H1 (cell line): ENCODE results near the gene MIPEP. TPM values are rescaled to one million over a fixed set of nuclear protein-coding genes. Genes with fewer than 3 reads are reported as not detected.

ENCODE experiments used
- CTCF ChIA-PET: fragments of 300-600 bp; sonication (Branson Sonifier 250); formaldehyde crosslinking; loops from one replicate; lab custom pipeline; 2021; ENCODE audit not compliant: partially characterized antibody; lab: Charles Lee
- POLR2A ChIA-PET: fragments of 300-600 bp; sonication (Branson Sonifier 250); formaldehyde crosslinking; loops from one replicate; lab custom pipeline; 2021; ENCODE audit warnings: inconsistent platforms; ENCODE audit not compliant: partially characterized antibody; lab: Charles Lee
- DNase-seq, 2 experiments: peaks; one replicate each; pipeline versions ENCODE4 v3.0.0 to v3.0.0-alpha.2; 2010 to 2022; ENCODE audit warnings: low spot score in 2 of 2, low read depth in 1 of 2, mixed read lengths in 1 of 2
- FAIRE-seq: peaks from 2 replicates; lab custom pipeline; 2011; peaks lifted over from hg19 to GRCh38; lab: Jason Lieb, UNC
- H2AFZ ChIP-seq: 2 replicates; pipeline ENCODE4 v1.8.1; 2012; ENCODE audit warnings: low read length, inconsistent platforms
- H2AK5ac ChIP-seq: 2 replicates; pipeline ENCODE4 v1.6.1; 2013; ENCODE audit warnings: low read depth, low read length
- H2BK120ac ChIP-seq: replicated peaks from 2 replicates; pipeline ENCODE3; 2013; ENCODE audit warnings: low read depth, low read length, inconsistent platforms
- H2BK12ac ChIP-seq: 2 replicates; pipeline ENCODE4 v1.6.1; 2013; ENCODE audit warnings: low read depth, low read length
- H2BK15ac ChIP-seq: 2 replicates; pipeline ENCODE4 v1.6.1; 2013; ENCODE audit warnings: low read length
- H2BK20ac ChIP-seq: 2 replicates; pipeline ENCODE4 v1.6.1; 2013; ENCODE audit warnings: low read length
- H2BK5ac ChIP-seq: 2 replicates; pipeline ENCODE4 v1.6.1; 2013; ENCODE audit warnings: low read depth, low read length
- H3K14ac ChIP-seq: 2 replicates; pipeline ENCODE4 v1.6.1; 2013; ENCODE audit warnings: inconsistent platforms; ENCODE audit not compliant: insufficient read length
- H3K18ac ChIP-seq: 2 replicates; pipeline ENCODE4 v1.6.1; 2013; ENCODE audit warnings: low read length; ENCODE audit errors: extremely low read depth
- H3K23ac ChIP-seq: 2 replicates; pipeline ENCODE4 v1.6.1; 2013; ENCODE audit warnings: inconsistent platforms; ENCODE audit not compliant: insufficient read length
- H3K23me2 ChIP-seq: 2 replicates; pipeline ENCODE4 v1.6.1; 2013; ENCODE audit warnings: low read depth, low read length
- H3K27ac ChIP-seq: 2 replicates; pipeline ENCODE4 v1.6.1; 2011; ENCODE audit warnings: low read depth, low read length, inconsistent platforms
- H3K27me3 ChIP-seq, 4 experiments: replicated peaks in 1 of 4; 1 replicate in 1 of 4; 2 replicates in 3 of 4; pipeline versions ENCODE4 v1.6.1 to v1.8.1; 2011 to 2013; ENCODE audit warnings: low read length in 3 of 4, mild to moderate bottlenecking in 3 of 4, inconsistent platforms in 2 of 4, mixed read lengths in 2 of 4, moderate library complexity in 1 of 4; ENCODE audit not compliant: control insufficient read depth in 3 of 4, insufficient read depth in 3 of 4; ENCODE audit errors: extremely low read depth in 1 of 4
- H3K36me3 ChIP-seq, 4 experiments: 2 replicates each; pipeline versions ENCODE4 v1.6.1 to v1.8.1; 2011 to 2013; ENCODE audit warnings: mild to moderate bottlenecking in 4 of 4, low read length in 3 of 4, moderate library complexity in 2 of 4, control low read depth in 1 of 4, inconsistent platforms in 1 of 4; ENCODE audit not compliant: insufficient read depth in 4 of 4, control insufficient read depth in 2 of 4
- H3K4ac ChIP-seq: replicated peaks from 2 replicates; pipeline ENCODE3; 2013; ENCODE audit warnings: low read length, low read depth, mixed read lengths, inconsistent platforms; ENCODE audit not compliant: insufficient read length
- H3K4me1 ChIP-seq, 4 experiments: replicated peaks in 1 of 4; 1 replicate in 1 of 4; 2 replicates in 3 of 4; pipeline versions ENCODE4 v1.6.1 to v1.8.1; 2011 to 2013; ENCODE audit warnings: low read length in 3 of 4, inconsistent platforms in 2 of 4, mixed read lengths in 1 of 4; ENCODE audit not compliant: insufficient read depth in 4 of 4, control insufficient read depth in 3 of 4
- H3K4me2 ChIP-seq, 2 experiments: 2 replicates each; pipeline versions ENCODE4 v1.6.1 to v1.8.1; 2011 to 2013; ENCODE audit warnings: low read depth in 2 of 2, low read length in 2 of 2, control low read depth in 1 of 2, inconsistent platforms in 1 of 2, mild to moderate bottlenecking in 1 of 2; ENCODE audit not compliant: insufficient read depth in 1 of 2
- H3K4me3 ChIP-seq, 4 experiments: fragments of 200-600, 300-600 bp in 1 of 4; sonication (generic), shearing (Covaris generic), sonication (Bioruptor Twin) in 1 of 4; 2 replicates each; pipeline versions ENCODE4 v1.5.1 to v1.8.1; 2011 to 2016; ENCODE audit warnings: low read length in 4 of 4, low read depth in 3 of 4, control low read depth in 2 of 4, inconsistent platforms in 2 of 4, mild to moderate bottlenecking in 2 of 4, mixed read lengths in 1 of 4, moderate library complexity in 1 of 4; ENCODE audit not compliant: insufficient read depth in 2 of 4; ENCODE audit errors: extremely low read depth in 1 of 4
- H3K56ac ChIP-seq: replicated peaks from 2 replicates; pipeline ENCODE3; 2013; ENCODE audit warnings: low read depth, mild to moderate bottlenecking, mixed read lengths, low read length, inconsistent platforms; ENCODE audit not compliant: insufficient read length
- H3K79me1 ChIP-seq: 2 replicates; pipeline ENCODE4 v1.6.1; 2013; ENCODE audit warnings: low read depth, low read length, control low read depth
- H3K79me2 ChIP-seq, 2 experiments: 2 replicates each; pipeline versions ENCODE4 v1.6.1 to v1.8.1; 2012 to 2013; ENCODE audit warnings: low read length in 2 of 2, mild to moderate bottlenecking in 2 of 2, inconsistent platforms in 1 of 2; ENCODE audit not compliant: insufficient read depth in 2 of 2, control insufficient read depth in 1 of 2
- H3K9ac ChIP-seq, 4 experiments: replicated peaks in 1 of 4; 1 replicate in 1 of 4; 2 replicates in 3 of 4; pipeline versions ENCODE4 v1.6.1 to v1.8.1; 2011 to 2013; ENCODE audit warnings: low read depth in 3 of 4, low read length in 3 of 4, control low read depth in 2 of 4, mild to moderate bottlenecking in 2 of 4, moderate library complexity in 2 of 4, inconsistent platforms in 1 of 4; ENCODE audit errors: extremely low read depth in 1 of 4
- H3K9me3 ChIP-seq, 2 experiments: 2 replicates each; pipeline versions ENCODE4 v1.6.1 to v1.8.1; 2012 to 2013; ENCODE audit warnings: mild to moderate bottlenecking in 2 of 2, moderate library complexity in 2 of 2, control low read depth in 1 of 2, inconsistent platforms in 1 of 2, low read depth in 1 of 2, low read length in 1 of 2, mixed read lengths in 1 of 2; ENCODE audit not compliant: insufficient read depth in 2 of 2
- H4K20me1 ChIP-seq, 2 experiments: replicated peaks in 1 of 2; 2 replicates each; pipeline versions ENCODE3 to v1.8.1; 2011 to 2013; ENCODE audit warnings: inconsistent platforms in 2 of 2, low read length in 2 of 2, mild to moderate bottlenecking in 1 of 2; ENCODE audit not compliant: insufficient read depth in 2 of 2, control insufficient read depth in 1 of 2
- H4K5ac ChIP-seq: 2 replicates; pipeline ENCODE4 v1.6.1; 2013; ENCODE audit warnings: low read length, low read depth, mixed read lengths, inconsistent platforms; ENCODE audit not compliant: insufficient read length
- H4K8ac ChIP-seq: 2 replicates; pipeline ENCODE4 v1.8.0; 2013; ENCODE audit warnings: mild to moderate bottlenecking, moderate library complexity, low read length, inconsistent platforms; ENCODE audit not compliant: insufficient read depth; ENCODE audit errors: extremely low read depth
- H4K91ac ChIP-seq: replicated peaks from 2 replicates; pipeline ENCODE3; 2013; ENCODE audit warnings: low read length, mixed read lengths, inconsistent platforms; ENCODE audit not compliant: insufficient read length
- ASH2L ChIP-seq: fragments of 200-600, 300-600 bp; sonication (generic); IDR thresholded peaks from one replicate; pipeline ENCODE4 v1.7.1; 2017; ENCODE audit warnings: low read length
- BRCA1 ChIP-seq: IDR thresholded peaks from 2 replicates; pipeline ENCODE4 v1.6.1; 2012; ENCODE audit warnings: low read depth, low read length, improper control_type of control experiment
- CTCF ChIP-seq, 3 experiments: IDR thresholded peaks; 1 replicate in 2 of 3; 2 replicates in 1 of 3; pipeline versions ENCODE4 v1.5.1 to v1.6.1; 2011; ENCODE audit warnings: low read length in 3 of 3, mild to moderate bottlenecking in 3 of 3, inconsistent platforms in 2 of 3, low read depth in 1 of 3, moderate library complexity in 1 of 3; ENCODE audit not compliant: insufficient read depth in 1 of 3; ENCODE audit errors: control extremely low read depth in 1 of 3
- KDM1A ChIP-seq: fragments of 200-600, 300-600 bp; sonication (generic); IDR thresholded peaks from 2 replicates; pipeline ENCODE4 v1.7.1; 2016; ENCODE audit warnings: mild to moderate bottlenecking, low read length, borderline replicate concordance
- RAD21 ChIP-seq, 2 experiments: IDR thresholded peaks in 1 of 2; conservative IDR thresholded peaks in 1 of 2; 2 replicates each; pipeline ENCODE4 v1.6.1; 2011; ENCODE audit warnings: low read depth in 2 of 2, low read length in 2 of 2, improper control_type of control experiment in 1 of 2, inconsistent platforms in 1 of 2, mild to moderate bottlenecking in 1 of 2, moderate library complexity in 1 of 2
- RXRA ChIP-seq: IDR thresholded peaks from 2 replicates; pipeline ENCODE4 v1.6.1; 2011; ENCODE audit warnings: low read depth, mild to moderate bottlenecking, low read length, moderate library complexity; ENCODE audit not compliant: insufficient read depth
- SP4 ChIP-seq: IDR thresholded peaks from 2 replicates; pipeline ENCODE4 v1.6.1; 2012; ENCODE audit warnings: low read length, inconsistent platforms
- TAF7 ChIP-seq: optimal IDR thresholded peaks from 2 replicates; pipeline ENCODE3; 2011; ENCODE audit warnings: low read depth, mild to moderate bottlenecking, inconsistent platforms, low read length, moderate library complexity, borderline replicate concordance
- TBP ChIP-seq: IDR thresholded peaks from 2 replicates; pipeline ENCODE4 v1.6.1; 2011; ENCODE audit warnings: low read depth, low read length, improper control_type of control experiment
- WGBS, 2 experiments: shearing (Covaris generic) in 1 of 2; methylation state at CpG; one replicate each; pipeline versions ENCODE4 v1.1.6 to v1.1.7; 2013 to 2015; ENCODE audit warnings: low lambda C conversion rate in 2 of 2, mixed read lengths in 2 of 2, inconsistent platforms in 1 of 2, low coverage in 1 of 2, missing lambda C conversion rate in 1 of 2; ENCODE audit not compliant: insufficient replicate concordance in 2 of 2, insufficient coverage in 1 of 2, insufficient read length in 1 of 2; ENCODE audit errors: extremely low coverage in 1 of 2, missing lambda C conversion rate in 1 of 2; 5-methylcytosine and 5-hydroxymethylcytosine counted together
- polyA plus RNA-seq, 7 experiments: library from polyadenylated mRNA; depleted of rRNA in 3 of 7; stranded (reverse) in 5 of 7; unstranded in 2 of 7; fragments of >200 nt in 5 of 7; fragments of 200-250 nt in 2 of 7; gene quantifications; 1 replicate in 5 of 7; 2 replicates in 1 of 7; 4 replicates in 1 of 7; pipeline versions ENCODE4 v1.2.1 to v1.2.3, GENCODE V29; 2011 to 2013; ENCODE audit warnings: missing spikeins in 2 of 7, mixed read lengths in 2 of 7
- total RNA-seq: library from RNA; stranded (reverse); fragmentation: NEBNext Ultra II Directional; extraction: Animal tissue kit (Norgen Biotek cat#: 25700); gene quantifications from 2 replicates; pipeline ENCODE4 v1.2.1, GENCODE V29; 2021
- TF ChIP-seq, protein P1 (sequence below): IDR thresholded peaks from 2 replicates; pipeline ENCODE4 v1.6.1; 2012; ENCODE audit warnings: inconsistent platforms

The MIPEP gene
- total and polyA plus RNA-seq, 2 of the 8 experiments (the other 6 are each of a cell fraction or from before 2014, with no cell fraction given): 24.0 to 24.2 TPM

GRCh38 chr13:23866420-23867026 lies 22.7 kb downstream of the MIPEP start:
- H2BK5ac ChIP-seq: no peak overlapping the region
- CTCF ChIA-PET: interaction anchor here (1.1 to 1.5 kb wide), 2 partner anchors 21 to 399 kb away, joined by 3 to 4 read pairs; no protein-coding TSS in a partner anchor

More at GRCh38 chr13:23866420-23867026, 22.7 kb downstream of the MIPEP start:
- Histone ChIP-seq H3K79me1 (no peaks in the 10 kb centered on the region), H3K23me2 (no peaks in the 10 kb centered on the region), H3K4me3 (no peak overlapping the region), H3K79me2 (no peaks in the 10 kb centered on the region), H3K4me1 (peaks cover 0 to 2% (median 0%) of the 10 kb centered on the region in 4 experiments; a peak in 2 of 7 replicates), H3K9ac (no peak overlapping the region), H4K5ac (no peak overlapping the region), H4K20me1 (peaks cover 0 to 2% of the 10 kb centered on the region in 2 experiments), H3K4ac (no peak overlapping the region), H2BK12ac (no peak overlapping the region), H2BK120ac (no peak overlapping the region), H2BK20ac (no peak overlapping the region), H2AFZ (no peak overlapping the region), H3K27me3 (no peaks in the 10 kb centered on the region), H4K8ac (no peak overlapping the region), H3K56ac (no peak overlapping the region), H3K27ac (no peak overlapping the region), H3K9me3 (no peaks in the 10 kb centered on the region), H3K14ac (no peak overlapping the region), H3K36me3 (no peaks in the 10 kb centered on the region), H3K18ac (no peak overlapping the region), H4K91ac (no peak overlapping the region), H3K4me2 (no peak overlapping the region), H2BK15ac (no peak overlapping the region), H3K23ac (no peak overlapping the region), H2AK5ac (no peak overlapping the region)
- FAIRE-seq (no peak), DNase-seq (no peak)
- POLR2A ChIA-PET: no interaction called here
- TF ChIP-seq, protein P1, sequence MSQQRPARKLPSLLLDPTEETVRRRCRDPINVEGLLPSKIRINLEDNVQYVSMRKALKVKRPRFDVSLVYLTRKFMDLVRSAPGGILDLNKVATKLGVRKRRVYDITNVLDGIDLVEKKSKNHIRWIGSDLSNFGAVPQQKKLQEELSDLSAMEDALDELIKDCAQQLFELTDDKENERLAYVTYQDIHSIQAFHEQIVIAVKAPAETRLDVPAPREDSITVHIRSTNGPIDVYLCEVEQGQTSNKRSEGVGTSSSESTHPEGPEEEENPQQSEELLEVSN: no peak
- no peak for TF ChIP-seq BRCA1
- TF ChIP-seq RXRA: no peak
- no peak for TF ChIP-seq TAF7
- no peak for TF ChIP-seq SP4
- TF ChIP-seq RAD21 (IDR thresholded peaks at IDR 0.05 in 1 of 2, conservative IDR thresholded peaks at IDR 0.05 in 1 of 2; ENCODE audit: low read depth in 2 of 2, low read length in 2 of 2): no peak
- no peak for TF ChIP-seq CTCF (IDR thresholded peaks at IDR 0.05; ENCODE audit: control extremely low read depth in 1 of 3, insufficient read depth in 1 of 3, low read depth in 1 of 3, low read length in 3 of 3)
- TF ChIP-seq KDM1A: no peak
- no peak for TF ChIP-seq ASH2L
- no peak for TF ChIP-seq TBP
- 90% methylated on average over 9 of the region's 9 CpGs; no CpG with 5 or more reads in 1 of the 2 experiments for WGBS, 2 experiments
